ENCODE measurements around the gene CLEC20A.
"Not testable (repeated sequence)": the region's sequence is repeated elsewhere in the genome, so short reads cannot be mapped to it uniquely, and the experiment has no call there.

Gene CLEC20A

GRCh38 chr1:178529364-178530036 is 32.7 kb upstream of the CLEC20A start:
- no peak for DNase-seq (ENCODE audit: low read depth)

GRCh38 chr1:178528953-178529335 is 32.2 kb upstream of the CLEC20A start:
- no peak for DNase-seq (ENCODE audit: low read depth)

- DNase-seq (ENCODE audit: low read depth), result no peak
Measured at GRCh38 chr1:178528228-178528952, 31.6 kb upstream of the CLEC20A start.

- DNase-seq (ENCODE audit: low read depth), result no peak
Measured at GRCh38 chr1:178527117-178527516, 30.4 kb upstream of the CLEC20A start.

GRCh38 chr1:178521241-178521640 is 24.5 kb upstream of the CLEC20A start:
- no peak for DNase-seq (ENCODE audit: low read depth)

DNA sequence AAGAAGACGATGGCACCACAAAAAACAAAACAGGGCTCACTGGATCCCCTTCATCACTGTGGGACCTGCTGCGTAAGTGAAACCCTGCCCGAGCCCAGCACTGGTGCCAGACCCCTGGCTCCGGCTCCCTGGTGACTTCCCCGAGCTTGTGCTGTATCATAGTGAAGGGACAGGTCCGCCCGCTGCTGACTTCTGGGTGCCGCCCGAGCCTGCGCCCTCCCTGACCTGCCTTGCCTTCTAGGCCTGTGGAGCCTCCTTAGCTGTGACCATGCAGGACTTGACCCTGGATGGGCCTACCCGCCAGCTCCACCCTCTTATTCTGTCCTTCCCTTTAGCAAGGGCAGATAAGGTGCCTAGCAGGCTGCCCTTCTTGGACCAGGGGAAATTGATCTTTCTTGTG is 24.0 kb upstream of the CLEC20A start:
- DNase-seq (ENCODE audit: low read depth), result no peak

DNA sequence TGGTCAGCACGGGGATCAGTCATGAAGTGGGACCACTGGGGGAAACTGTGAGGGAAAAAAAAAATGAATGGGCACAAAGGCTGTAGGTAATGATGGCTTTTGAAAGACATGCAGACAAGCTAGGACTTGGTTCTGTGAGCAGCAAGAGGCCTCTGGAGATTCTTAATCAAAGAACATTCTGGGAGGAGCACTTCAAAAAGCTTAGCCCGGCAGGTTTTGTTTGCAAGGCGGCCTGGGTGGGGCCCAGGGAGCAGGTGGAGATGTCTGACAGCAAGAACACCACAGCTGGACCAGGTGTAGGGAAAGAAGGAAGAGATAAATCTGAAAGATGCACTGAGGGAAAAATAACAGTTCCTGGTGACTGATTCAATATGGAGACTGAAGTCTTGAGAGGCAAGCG is 22.1 kb upstream of the CLEC20A start:
- no peak for DNase-seq (ENCODE audit: low read depth)

DNA sequence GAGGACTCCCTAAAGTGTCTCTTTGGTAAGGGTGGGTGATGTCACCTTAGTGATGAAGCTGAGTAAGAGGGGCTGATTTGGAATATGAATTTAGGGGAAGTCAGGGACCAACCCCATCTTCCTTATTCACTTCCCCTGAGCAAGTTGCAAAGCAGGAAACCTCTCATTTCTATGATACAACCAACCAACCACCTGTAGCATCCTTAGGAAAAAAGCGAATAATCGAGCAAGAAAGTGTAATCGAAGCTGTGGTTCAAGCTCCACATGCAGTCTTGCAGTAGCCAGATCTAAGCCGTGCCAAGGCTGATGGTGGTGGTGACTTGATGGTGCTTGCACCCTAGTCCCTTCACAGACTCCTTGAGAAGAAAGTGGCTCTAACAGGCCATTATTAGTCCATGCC is 19.3 kb upstream of the CLEC20A start:
- no peak for DNase-seq (ENCODE audit: low read depth)

DNA sequence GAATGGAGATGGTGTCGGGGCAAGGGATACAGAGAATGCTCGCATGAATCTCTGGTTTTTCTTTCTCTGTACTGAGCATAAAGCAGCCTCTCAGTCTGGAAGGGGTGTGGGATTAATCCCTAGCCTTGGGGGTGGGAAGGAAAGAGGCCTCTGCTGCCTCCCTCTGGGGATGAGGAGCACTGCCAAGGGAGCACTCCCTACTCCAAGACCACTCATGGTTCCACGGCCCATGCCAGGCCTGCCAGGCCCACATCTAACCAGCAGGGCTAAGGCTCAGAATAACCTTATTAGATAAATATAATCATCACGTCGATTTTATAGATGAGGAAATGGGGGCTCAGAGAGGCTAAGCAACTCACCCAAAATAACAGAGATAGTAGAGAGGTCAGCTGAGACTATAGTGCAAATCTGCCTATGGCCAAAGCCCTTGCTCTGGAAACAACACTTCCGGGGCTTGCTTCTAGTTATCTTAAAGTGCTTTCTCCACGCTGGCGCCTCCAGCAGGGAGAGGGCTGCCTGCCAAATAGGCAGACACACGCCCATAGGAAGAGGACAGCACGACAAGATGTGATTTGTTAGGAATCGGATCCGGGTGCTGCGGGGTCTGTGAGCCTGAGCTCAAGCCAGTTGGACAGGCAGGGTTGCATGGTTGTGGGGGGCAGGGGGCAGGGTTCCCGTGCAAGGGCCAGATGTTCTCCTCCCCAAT is 16.7 kb upstream of the CLEC20A start:
- no peak for DNase-seq (ENCODE audit: low read depth)

- DNase-seq (ENCODE audit: low read depth), result no peak
Measured at GRCh38 chr1:178512566-178513277, 16.0 kb upstream of the CLEC20A start, which contains the start of gene TEX35. Gene TEX35 (plus strand): TSS chr1:178513109. CDS start chr1:178513189, 80 bp downstream.

- DNase-seq (ENCODE audit: low read depth), result no peak
Measured at GRCh38 chr1:178510155-178510554, 13.4 kb upstream of the CLEC20A start.

DNA sequence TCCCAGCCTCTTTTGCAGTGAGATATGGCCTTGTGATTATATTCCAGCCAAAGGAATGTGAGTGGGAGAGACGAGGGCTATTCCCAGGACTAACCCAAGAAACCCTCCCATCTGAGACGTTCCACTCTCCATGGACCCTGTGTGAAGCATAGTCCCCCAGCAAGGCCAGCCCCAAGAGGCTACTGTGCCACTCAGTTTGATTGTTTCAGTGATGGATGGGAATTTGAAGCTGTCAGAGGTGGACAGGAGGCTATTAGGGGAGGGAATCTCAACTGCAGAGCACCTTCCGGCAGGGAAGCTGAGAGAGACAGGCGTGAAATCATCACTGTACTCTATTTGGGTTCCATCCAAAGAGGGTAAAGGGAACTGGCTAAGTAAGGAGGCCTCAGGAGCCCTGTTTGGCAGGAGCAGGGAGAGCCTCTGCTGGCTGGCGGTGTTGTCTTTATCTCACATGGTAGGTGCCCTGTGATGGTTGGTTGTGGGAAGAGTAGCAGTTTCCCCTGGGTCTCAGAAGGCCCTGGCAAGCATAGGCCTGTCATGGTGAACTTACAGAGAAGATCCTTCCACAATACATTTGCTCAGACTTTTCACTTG is 12.7 kb upstream of the CLEC20A start:
- no peak for DNase-seq (ENCODE audit: low read depth)

DNA sequence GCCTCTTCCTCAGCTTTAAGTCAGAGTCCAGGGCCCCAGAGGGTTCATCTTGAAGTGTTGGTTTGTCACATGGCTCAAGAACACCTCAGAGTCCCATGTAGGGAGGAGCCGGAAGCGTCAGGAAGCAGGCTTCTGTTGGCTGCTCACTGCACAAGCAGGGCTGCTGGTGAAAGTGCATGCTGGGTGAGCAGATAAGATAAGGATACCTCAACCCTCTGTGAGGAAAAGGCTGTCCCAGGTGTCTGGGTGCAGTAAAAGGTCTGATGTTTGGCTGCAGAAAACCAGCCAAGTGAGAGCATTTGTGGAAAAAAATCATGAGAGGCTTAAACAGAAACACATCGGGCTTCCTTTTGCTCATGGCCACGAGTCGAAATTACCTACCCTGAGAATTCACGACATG is 9.9 kb upstream of the CLEC20A start:
- no peak for DNase-seq (ENCODE audit: low read depth)

DNA sequence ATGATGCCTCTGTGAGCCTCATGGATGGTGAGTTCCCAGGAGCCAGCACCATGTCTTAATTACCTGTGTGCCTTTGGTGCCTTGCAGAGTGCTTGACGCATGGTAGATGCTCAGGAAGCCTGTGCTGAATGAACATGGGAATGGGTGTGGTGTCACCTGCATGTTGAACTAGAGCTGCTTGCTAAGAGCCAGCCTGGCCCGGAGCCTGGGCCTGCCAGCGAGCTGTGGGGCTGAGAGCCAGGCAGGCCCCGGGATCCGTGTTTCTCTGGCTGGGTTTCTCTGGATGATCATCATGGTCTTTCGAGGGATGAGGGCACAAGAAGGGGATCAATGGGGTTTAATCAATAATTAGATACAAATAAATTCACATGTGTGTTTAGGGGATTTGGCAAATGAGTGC is 9.4 kb upstream of the CLEC20A start:
- no peak for DNase-seq (ENCODE audit: low read depth)

GRCh38 chr1:178504286-178504685 is 7.5 kb upstream of the CLEC20A start:
- DNase-seq (ENCODE audit: low read depth), result no peak

- DNase-seq (ENCODE audit: low read depth), result no peak
Measured at GRCh38 chr1:178503849-178504248, 7.1 kb upstream of the CLEC20A start.

GRCh38 chr1:178503316-178503715 is 6.6 kb upstream of the CLEC20A start:
- not testable (repeated sequence) for DNase-seq (ENCODE audit: low read depth)

DNA sequence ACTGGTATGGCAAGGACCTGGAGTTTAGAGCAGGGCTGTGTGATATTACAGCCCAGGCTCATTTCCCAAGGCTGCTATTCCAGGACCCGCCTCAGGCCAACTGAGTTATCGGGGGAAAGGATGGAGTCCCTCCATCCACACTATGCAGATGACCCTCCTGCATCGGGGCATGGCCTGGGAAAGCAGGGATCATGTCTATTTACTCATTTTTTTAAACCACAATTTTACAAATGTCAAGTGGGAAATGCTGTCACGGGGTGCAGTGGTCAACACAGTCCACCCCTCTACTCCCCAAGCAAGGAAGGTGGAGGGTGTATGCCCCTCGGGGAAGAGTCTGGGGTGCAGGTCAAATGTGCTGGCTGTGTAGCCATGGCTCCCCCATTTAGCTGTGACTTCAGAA is 6.1 kb upstream of the CLEC20A start:
- DNase-seq (ENCODE audit: low read depth), result no peak

DNA sequence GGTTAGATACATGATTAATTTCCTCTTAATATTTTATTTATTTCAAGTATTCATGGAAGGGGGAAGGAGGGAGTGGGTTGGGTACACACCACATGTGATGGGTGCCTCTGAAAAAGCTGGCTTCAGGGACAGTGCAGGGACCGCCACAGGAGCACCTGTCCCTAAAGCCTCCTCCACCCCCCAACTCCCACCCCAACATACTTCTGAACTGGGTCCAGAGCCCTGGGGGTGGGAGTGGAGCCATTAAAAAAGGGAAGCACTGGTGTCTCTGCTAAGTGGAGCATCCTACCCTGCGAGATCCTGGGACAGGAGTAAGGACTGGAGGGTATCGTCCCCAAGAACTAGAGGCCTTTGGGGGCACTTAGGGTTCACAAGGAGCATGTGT is 5.6 kb upstream of the CLEC20A start:
- no peak for DNase-seq (ENCODE audit: low read depth)

DNA sequence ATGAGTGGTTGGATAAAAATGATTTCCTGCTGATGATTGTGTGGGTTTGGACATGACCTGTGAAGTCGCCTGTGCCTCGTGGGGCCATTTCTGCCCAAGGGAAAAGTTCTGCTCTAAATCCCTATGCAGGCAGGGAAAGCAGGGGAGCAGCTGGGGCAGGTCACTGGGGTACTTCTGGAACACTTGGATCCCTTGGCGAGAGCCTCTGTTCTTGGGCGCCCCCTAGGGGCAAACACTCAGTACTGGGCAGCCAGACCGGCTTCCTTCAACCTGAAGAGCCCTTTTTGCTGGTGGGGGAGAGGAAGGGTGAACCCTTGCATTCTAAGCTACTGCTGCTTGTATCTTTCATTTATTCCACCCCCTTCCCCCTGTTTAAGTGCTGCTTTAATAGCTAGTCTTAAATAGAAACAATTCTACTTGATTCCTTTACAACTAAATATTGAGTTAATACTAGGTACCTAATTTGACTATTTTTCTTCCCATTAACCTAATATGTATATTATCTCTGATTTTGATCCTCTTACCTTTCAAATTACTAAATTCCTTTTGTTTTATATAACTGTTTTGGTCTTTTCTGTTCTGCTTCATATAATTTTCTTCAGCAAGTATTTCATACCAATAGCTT is 5.1 kb upstream of the CLEC20A start:
- peak; percentile 13 for DNase-seq (ENCODE audit: low read depth)

GRCh38 chr1:178500936-178501554 is 4.3 kb upstream of the CLEC20A start:
- DNase-seq (ENCODE audit: low read depth), result no peak
